Measurements from ENCODE around the gene TAS1R3.

Gene TAS1R3

DNA sequence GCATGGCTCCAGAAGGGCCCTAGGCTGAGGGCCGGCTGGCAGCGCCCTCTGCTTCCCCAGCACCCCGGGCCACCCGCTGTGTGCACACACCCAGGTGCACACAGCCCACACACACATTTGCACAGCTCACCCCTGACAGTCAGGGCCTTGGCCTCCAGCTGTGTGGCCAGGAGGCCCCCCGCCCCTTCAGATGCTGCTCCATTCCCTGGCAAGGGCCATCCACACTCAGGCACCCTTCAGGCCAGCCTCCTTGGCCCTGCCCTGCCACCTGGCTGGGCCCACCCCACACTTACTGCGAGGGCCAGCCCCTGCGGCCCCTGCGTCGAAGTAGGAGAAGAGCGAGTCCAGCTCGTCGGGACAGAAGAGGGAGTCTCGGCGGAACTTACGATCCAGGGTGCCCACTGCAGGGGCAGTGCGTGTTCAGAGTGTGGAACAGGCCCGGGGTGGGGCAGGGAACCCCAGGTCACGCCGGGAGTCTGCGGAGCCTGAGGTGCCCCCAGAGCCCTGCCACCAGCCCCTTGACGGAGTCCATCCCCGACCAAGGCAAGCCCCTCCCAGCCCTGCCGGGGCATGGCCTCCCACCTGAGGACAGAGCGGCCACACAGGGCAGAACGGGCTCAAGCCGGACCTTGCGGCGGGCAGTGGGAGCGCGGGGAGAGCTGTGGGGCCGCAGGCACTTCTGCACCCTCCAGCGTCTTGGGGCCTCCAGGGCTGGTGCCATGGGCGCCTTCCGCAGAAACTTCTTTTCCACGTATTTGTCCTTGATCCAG, 35.7 kb upstream of the TAS1R3 start:
- DNase-seq: no peak

GRCh38 chr1:1296070-1297061, 34.7 kb upstream of the TAS1R3 start:
- DNase-seq: no peak

DNA sequence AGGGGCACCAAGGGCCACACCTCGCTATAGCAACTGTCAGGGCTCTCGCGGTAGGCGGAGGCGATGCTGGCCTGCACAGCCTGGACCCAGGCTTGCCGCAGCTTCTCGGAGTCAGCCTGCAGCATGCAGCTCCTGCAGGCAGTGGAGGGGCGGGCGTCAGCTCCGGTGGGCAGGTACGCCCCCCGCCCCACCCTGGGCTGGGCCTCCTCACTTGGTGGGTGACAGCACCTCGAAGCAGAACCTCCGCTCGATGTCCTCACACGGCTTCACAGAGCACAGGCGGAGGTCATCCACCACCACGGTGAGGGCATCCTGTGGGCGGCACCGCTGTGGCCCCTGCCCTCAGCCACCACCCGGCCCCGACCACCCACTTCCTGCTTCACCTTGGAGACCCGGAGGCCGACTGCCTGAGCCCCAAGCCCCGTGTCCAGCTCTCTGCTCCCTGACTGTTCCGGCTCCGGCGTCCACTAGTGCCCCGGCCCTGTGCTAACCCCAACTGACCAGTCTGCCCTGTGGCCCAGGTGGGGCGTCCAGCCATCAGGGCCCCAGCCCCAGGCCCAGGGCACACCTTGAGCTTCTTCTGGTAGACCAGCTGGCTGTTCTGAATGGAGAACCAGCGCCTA, 33.2 kb upstream of the TAS1R3 start:
- no peak for DNase-seq

DNA sequence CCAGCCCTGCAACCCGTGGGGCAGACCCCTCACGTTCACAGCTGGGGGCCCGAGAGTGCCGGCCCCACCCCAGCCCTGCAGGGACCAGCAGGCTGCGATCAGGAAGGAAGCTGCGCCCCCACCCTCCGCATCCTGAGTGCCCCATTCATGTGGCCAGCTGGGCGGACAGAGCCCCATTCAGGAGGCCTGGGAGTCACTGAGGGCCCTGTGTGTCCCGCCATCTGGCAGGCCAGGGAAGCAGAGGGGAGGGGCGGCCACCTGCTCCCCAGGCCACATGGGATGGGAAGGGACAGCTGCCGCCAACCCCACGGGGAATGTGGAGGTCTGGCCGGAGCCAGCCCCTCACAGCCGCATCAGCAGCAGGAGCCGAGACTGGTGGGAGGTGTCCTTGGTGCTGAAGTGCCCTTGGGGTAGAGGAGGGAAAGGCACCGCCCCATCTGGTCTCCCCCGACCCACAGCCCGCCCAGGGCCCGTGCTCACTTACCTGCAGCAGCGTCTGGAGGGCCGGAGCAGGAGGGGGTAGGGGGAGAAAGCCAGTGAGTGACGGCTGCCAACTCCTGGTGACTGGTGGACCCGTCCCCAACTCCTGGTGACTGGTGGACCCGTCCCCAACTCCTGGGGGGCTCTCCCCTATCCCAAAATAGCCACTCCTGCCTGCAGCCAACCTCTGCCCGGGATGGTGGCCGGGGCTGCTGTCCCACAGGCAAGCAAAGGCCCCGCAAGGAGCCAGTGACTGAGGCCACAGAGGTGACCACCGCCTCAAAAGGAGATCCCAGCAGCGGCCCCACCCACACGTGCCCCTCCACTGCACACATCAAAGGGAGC, 32.0 kb upstream of the TAS1R3 start:
- no peak for DNase-seq

DNA sequence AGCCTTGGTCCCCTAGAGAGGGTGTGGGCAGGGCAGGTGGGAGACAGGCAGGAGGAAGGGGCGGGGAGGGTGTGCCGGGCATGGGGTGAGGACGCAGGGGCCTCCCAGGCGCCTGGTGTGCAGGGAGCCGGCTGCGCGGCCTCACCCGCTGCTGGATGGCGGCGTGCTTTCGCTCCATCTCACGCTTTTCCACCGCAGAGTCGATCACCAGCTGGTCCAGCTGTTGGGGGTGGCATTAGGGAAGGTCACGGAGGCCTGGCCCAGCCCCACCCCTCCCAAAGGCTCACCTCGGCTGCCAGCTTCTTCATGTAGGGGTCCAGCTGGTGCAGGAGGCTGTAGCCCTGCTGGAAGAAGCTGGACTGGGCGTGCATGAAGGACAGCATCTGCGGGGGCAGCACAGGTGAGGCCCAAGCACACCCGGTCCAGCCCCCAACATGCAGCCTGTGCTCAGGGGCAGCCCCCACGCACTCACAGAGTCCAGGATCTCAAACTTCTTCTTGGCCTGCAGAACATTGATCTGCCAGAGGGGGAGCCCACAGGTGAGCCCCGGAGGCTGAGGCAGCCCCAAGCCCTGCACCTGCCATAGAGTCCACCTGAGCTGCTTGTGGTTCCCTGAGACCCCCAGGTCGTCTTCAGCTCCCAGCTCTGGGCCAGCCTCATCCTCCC, 31.3 kb upstream of the TAS1R3 start:
- DNase-seq: no peak

DNA sequence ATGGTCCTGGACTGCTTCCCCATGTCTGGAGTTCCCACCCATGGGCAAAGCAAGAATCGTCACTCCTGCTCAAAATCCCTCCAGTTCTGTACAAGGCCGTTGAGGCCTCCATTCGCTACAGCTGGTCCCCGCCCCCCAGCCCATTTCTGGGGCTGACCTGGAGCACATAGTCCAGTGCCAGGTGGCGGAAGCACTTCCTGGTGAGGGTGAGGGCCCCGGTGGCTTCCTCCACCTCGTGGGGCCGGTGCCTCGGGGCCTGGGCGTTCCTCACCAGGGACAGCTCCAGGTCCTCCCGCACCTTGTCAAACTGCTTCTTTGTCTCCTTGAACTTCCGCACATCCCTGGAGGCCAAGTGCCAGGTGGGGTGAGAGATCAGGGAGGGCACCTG, 30.7 kb upstream of the TAS1R3 start:
- DNase-seq: no peak

DNA sequence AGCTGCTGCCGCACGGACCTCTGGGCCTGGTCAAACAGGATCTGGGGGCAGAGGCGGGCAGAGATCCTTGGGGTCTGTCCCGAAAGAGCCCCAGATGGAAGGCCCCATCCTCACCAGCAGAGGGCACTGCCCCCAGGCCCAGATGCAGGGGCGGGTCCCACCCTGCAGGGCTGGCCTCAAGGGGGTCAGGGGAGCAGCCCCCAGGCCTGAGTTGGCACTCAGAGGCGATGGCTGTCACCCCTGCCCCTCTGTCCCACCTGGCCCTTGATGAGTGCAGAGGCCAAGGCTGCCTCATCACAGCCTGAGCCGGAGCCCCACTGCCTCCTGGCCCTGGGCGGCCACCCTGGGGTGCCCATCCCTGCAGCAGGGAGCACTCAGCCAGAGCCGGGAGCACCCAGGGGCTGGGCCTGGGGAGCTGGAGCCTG, 29.1 kb upstream of the TAS1R3 start:
- DNase-seq: no peak

GRCh38 chr1:1302951-1303509, 28.1 kb upstream of the TAS1R3 start:
- DNase-seq: no peak

DNA sequence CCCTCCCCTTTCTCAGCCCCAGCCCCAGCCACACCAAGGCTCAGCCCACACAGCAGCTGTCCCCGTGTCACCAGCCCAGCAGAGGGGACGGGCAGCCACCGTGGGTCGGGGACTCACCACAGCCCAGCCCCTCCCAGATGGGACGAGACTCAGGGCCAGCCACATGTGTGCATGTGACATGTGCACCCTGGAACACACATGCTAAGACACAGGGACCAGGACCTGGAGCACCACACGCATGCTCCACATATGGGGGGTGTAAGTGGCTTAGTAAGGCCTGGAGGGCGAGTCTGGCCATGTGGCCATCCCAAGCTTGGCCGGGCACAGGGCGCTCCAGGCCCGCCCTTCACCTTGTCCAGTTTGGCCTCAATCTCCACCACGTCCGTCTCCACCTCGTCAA, 27.3 kb upstream of the TAS1R3 start:
- DNase-seq: no peak

- DNase-seq: no peak
These were observed 26.5 kb upstream of the TAS1R3 start for GRCh38 chr1:1304331-1305299.

- DNase-seq: peak; percentile 81
These were observed 25.6 kb upstream of the TAS1R3 start for GRCh38 chr1:1305300-1306069.

- DNase-seq: peak; percentile 65
These were observed 24.9 kb upstream of the TAS1R3 start for GRCh38 chr1:1306070-1306660.

GRCh38 chr1:1306661-1307260, 24.3 kb upstream of the TAS1R3 start:
- no peak for DNase-seq

DNA sequence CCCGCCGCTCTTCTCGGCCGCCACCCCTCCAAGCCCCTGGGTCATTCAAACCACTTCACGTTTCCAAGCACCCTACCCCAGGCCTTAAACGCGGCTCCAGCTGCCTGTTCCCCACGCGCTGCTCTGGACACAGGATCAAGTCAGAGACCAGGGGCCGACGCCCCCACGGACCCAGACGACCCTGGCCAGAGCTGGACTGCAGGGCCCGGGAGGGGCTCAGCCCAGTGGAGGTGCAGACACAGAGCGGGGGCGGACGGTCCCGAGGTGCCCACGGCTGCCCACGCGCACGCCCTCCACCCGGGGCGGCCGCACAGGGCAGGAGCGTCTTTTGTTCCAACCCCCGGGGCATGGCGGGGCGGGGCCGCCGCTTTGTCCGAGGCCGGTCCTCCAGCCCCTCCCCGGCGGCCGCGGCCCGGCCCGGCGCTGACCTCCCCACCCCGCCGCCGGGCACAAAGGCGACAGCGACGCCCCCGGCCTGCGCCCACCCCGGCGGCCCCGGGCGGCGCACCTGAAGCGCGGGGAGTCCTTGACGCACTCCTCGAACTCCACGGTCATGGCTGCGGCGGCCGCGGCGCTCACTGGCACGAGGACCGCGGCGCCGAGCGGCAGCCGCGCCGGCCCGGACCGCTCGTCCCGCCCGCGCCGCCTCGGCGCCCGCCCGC, 23.7 kb upstream of the TAS1R3 start:
- DNase-seq: no peak

GRCh38 chr1:1307923-1308755, 22.9 kb upstream of the TAS1R3 start, which contains the start of the genes ACAP3 and PUSL1:
TSS of gene ACAP3 (minus strand) at chr1:1307930. CDS start at chr1:1307815, 115 bp downstream.
TSS of gene PUSL1 (plus strand) at chr1:1308597. CDS start at chr1:1308644, 47 bp downstream.
- DNase-seq: peak; percentile 92

- DNase-seq: no peak
These were observed 22.3 kb upstream of the TAS1R3 start for GRCh38 chr1:1308756-1309250.
